MM.1S (cell line): Measurements from ENCODE around the gene FKBP1A.

Source experiments
- DNase-seq: peaks from one replicate; pipeline ENCODE4 v3.0.0-alpha.2; 2015
- H2AFZ ChIP-seq: fragments of 300-600 bp; sonication (generic); 2 replicates; pipeline ENCODE4 v1.6.0; 2016; ENCODE audit warnings: antibody characterized with exemption, low read length
- H3F3A ChIP-seq: fragments of 300-600 bp; sonication (generic); 2 replicates; pipeline ENCODE4 v1.6.1; 2016; ENCODE audit warnings: mild to moderate bottlenecking, antibody characterized with exemption, low read length, moderate library complexity, mixed read lengths; ENCODE audit not compliant: insufficient read depth
- H3K27ac ChIP-seq: fragments of 300-600 bp; sonication (generic); 2 replicates; pipeline ENCODE4 v1.5.1; 2016; ENCODE audit warnings: mild to moderate bottlenecking, low read length
- H3K27me3 ChIP-seq: fragments of 300-600 bp; sonication (generic); replicated peaks from 2 replicates; pipeline ENCODE4 v1.6.0; 2016; ENCODE audit warnings: low read length; ENCODE audit not compliant: insufficient read depth
- H3K36me3 ChIP-seq: fragments of 300-600 bp; sonication (generic); replicated peaks from 2 replicates; pipeline ENCODE4 v1.6.1; 2016; ENCODE audit warnings: mild to moderate bottlenecking, low read length, mixed read lengths; ENCODE audit not compliant: insufficient read depth
- H3K4me1 ChIP-seq: fragments of 300-600 bp; sonication (generic); 2 replicates; pipeline ENCODE4 v1.6.1; 2016; ENCODE audit warnings: low read length, mixed read lengths
- H3K4me2 ChIP-seq: fragments of 300-600 bp; sonication (generic); 2 replicates; pipeline ENCODE4 v1.6.0; 2016; ENCODE audit warnings: low read depth, low read length
- H3K4me3 ChIP-seq: fragments of 300-600 bp; sonication (generic); 2 replicates; pipeline ENCODE4 v1.5.1; 2016; ENCODE audit warnings: low read length, mixed read lengths
- H3K79me2 ChIP-seq: fragments of 300-600 bp; sonication (generic); 2 replicates; pipeline ENCODE4 v1.6.1; 2016; ENCODE audit warnings: mixed run types, low read length, mixed read lengths
- H3K9ac ChIP-seq: fragments of 300-600 bp; sonication (generic); 2 replicates; pipeline ENCODE4 v1.6.1; 2016; ENCODE audit warnings: low read length, mixed read lengths
- H3K9me2 ChIP-seq: fragments of 300-600 bp; sonication (generic); replicated peaks from 2 replicates; pipeline ENCODE4 v1.6.1; 2016; ENCODE audit warnings: mild to moderate bottlenecking, low read length, mixed read lengths; ENCODE audit not compliant: insufficient read depth
- H3K9me3 ChIP-seq: fragments of 300-600 bp; sonication (generic); replicated peaks from 2 replicates; pipeline ENCODE4 v1.6.1; 2016; ENCODE audit warnings: mild to moderate bottlenecking, low read length, mixed read lengths; ENCODE audit not compliant: insufficient read depth
- H4K20me1 ChIP-seq: fragments of 300-600 bp; sonication (generic); 2 replicates; pipeline ENCODE4 v1.6.1; 2016; ENCODE audit warnings: mild to moderate bottlenecking, low read length, moderate library complexity, mixed read lengths; ENCODE audit not compliant: insufficient read depth
- EZH2 ChIP-seq: fragments of 300-600 bp; sonication (generic); optimal IDR thresholded peaks from 2 replicates; pipeline ENCODE3; 2017; ENCODE audit warnings: low read depth, mild to moderate bottlenecking, antibody characterized with exemption, low read length, mixed read lengths
- EZH2phosphoT487 ChIP-seq: fragments of 300-600 bp; sonication (generic); IDR thresholded peaks from 2 replicates; pipeline ENCODE4 v1.6.1; 2018; ENCODE audit warnings: antibody characterized with exemption, low read length
- TF ChIP-seq, protein P1 (sequence below): fragments of 300-600 bp; sonication (generic); IDR thresholded peaks from 2 replicates; pipeline ENCODE4 v1.5.1; 2016; ENCODE audit warnings: antibody characterized with exemption, low read length, mixed read lengths

The FKBP1A gene

DNA sequence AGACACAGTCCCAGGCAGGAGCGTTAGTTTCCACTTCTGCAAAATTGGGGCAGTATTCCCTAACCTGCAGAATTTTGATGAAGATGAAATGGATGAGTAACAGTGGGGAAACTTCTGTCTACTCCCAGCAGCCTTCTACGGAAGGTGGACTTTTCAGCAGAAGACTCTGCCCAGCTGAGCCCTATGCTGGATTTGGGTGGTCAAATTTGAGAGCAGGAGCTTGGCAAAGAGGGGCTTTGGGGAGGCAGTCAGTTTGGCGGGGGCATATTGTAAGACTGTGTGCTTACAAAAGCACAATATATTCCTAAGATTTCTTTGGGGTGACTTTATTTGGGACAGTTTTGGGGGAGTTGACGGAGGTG is 58.5 kb downstream of the FKBP1A start:
- H2AFZ ChIP-seq = no peak overlapping the region
- H3F3A ChIP-seq = no peaks in the 10 kb centered on the region
- no peak overlapping the region for H3K9ac ChIP-seq
- no peak for TF ChIP-seq EZH2
- TF ChIP-seq, protein P1, sequence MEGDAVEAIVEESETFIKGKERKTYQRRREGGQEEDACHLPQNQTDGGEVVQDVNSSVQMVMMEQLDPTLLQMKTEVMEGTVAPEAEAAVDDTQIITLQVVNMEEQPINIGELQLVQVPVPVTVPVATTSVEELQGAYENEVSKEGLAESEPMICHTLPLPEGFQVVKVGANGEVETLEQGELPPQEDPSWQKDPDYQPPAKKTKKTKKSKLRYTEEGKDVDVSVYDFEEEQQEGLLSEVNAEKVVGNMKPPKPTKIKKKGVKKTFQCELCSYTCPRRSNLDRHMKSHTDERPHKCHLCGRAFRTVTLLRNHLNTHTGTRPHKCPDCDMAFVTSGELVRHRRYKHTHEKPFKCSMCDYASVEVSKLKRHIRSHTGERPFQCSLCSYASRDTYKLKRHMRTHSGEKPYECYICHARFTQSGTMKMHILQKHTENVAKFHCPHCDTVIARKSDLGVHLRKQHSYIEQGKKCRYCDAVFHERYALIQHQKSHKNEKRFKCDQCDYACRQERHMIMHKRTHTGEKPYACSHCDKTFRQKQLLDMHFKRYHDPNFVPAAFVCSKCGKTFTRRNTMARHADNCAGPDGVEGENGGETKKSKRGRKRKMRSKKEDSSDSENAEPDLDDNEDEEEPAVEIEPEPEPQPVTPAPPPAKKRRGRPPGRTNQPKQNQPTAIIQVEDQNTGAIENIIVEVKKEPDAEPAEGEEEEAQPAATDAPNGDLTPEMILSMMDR = no peak
- no peak for DNase-seq
- H3K4me1 ChIP-seq = no peaks in the 10 kb centered on the region
- H3K4me3 ChIP-seq = no peak overlapping the region
- H3K27ac ChIP-seq = no peak overlapping the region
- H4K20me1 ChIP-seq = no peaks in the 10 kb centered on the region; the same call in 1 of the 2 replicates
- no peaks in the 10 kb centered on the region for H3K27me3 ChIP-seq
- H3K36me3 ChIP-seq = no peaks in the 10 kb centered on the region
- no peaks in the 10 kb centered on the region for H3K9me2 ChIP-seq
- H3K4me2 ChIP-seq = no peak overlapping the region
- peaks cover 18% of the 10 kb centered on the region for H3K79me2 ChIP-seq
- no peaks in the 10 kb centered on the region for H3K9me3 ChIP-seq

DNA sequence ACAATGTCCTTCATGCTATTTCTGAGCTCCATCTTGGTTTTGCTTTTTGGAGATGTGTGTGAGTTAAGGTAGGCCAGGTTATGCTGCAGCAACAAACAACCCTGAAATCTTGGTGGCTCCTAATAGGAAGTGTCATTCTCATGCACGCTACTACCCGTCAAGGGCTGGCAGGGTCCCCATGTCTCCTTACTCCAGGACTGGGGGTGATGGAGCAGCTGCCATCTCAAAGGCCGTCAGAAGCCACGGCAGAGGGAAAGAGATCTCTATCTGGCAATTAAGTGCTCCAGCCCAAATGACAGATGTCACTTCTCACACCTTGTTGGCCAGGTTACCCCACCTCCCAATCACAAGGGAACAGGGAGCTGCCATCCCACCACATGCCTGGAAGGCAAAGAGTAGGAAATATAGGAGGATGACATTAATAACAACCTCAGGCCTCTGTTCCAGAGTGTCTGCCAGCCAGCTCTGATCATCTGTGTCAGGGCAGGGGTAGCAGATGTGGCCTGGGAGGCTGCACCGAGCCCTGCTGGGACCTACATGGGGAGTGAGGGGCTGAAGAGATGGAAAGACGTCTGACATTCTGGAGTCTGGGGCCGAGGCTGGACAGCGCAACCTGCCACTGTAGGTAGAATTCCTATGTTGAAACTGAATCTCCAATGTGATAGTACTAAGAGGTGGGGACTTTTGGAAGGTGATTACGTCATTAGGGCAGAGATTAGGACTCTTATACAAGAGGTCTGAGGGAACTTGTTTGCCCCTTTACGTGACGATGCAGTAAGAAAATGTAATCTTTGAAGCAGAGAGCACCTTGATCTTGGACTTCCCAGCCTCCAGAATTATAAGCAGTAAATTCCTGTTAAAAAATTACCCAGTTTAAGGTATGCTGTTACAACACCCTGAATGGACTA is 59.1 kb downstream of the FKBP1A start:
- no peak overlapping the region for H3K4me3 ChIP-seq
- no peaks in the 10 kb centered on the region for H3F3A ChIP-seq
- DNase-seq = no peak
- H3K79me2 ChIP-seq = peaks cover 23% of the 10 kb centered on the region
- no peak for TF ChIP-seq EZH2
- TF ChIP-seq EZH2phosphoT487 = no peak
- TF ChIP-seq, protein P1 = no peak
- no peak overlapping the region for H3K9ac ChIP-seq
- H3K27ac ChIP-seq = no peak overlapping the region
- H3K4me1 ChIP-seq = no peaks in the 10 kb centered on the region
- no peak overlapping the region for H2AFZ ChIP-seq
- H3K36me3 ChIP-seq = no peaks in the 10 kb centered on the region
- H3K27me3 ChIP-seq = no peaks in the 10 kb centered on the region
- H4K20me1 ChIP-seq = no peaks in the 10 kb centered on the region; the same call in 1 of the 2 replicates
- no peaks in the 10 kb centered on the region for H3K9me3 ChIP-seq
- H3K9me2 ChIP-seq = no peaks in the 10 kb centered on the region
- H3K4me2 ChIP-seq = no peak overlapping the region

DNA sequence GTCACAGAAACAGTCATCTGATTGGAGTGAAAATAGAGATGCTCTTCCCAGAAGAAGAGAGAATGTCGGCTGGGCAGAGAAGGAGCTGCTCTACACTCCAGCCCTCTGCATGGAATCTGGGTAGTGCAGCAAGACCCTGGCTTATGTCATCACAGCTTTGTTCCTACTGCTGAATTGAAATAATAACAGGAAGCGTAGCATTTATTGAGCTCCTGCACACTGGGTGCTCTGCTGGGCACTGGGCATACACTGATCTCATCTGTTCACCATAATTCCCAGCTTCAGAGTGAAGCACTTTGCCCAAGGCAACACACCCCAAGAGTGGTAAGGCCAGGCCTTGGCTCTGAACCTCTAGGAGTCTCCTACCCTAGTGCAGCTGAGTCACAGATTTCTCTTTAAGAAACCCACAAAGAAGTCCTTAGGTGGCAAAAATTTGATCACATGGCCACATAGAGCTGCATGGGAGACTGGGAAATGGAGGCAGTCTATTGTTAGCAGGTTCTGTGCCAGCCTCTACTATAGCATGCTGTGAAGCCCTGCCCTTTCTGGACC is 60.0 kb downstream of the FKBP1A start:
- H3K4me1 ChIP-seq = no peaks in the 10 kb centered on the region
- no peak for TF ChIP-seq EZH2
- TF ChIP-seq, protein P1 = no peak
- no peak for TF ChIP-seq EZH2phosphoT487
- no peaks in the 10 kb centered on the region for H3K9me3 ChIP-seq
- no peak for DNase-seq
- peaks cover 32% of the 10 kb centered on the region for H3K79me2 ChIP-seq
- no peak overlapping the region for H3K27ac ChIP-seq
- no peak overlapping the region for H3K9ac ChIP-seq
- H2AFZ ChIP-seq = no peak overlapping the region
- no peak overlapping the region for H3K4me2 ChIP-seq
- H3F3A ChIP-seq = no peaks in the 10 kb centered on the region
- no peaks in the 10 kb centered on the region; the same call in 1 of the 2 replicates for H4K20me1 ChIP-seq
- H3K36me3 ChIP-seq = no peaks in the 10 kb centered on the region
- no peaks in the 10 kb centered on the region for H3K27me3 ChIP-seq
- H3K4me3 ChIP-seq = no peak overlapping the region
- H3K9me2 ChIP-seq = no peaks in the 10 kb centered on the region
